HAP-1 (cell line): ENCODE results near the gene FOXF1.

Experiments used
- DNase-seq, 2 experiments: peaks; one replicate each; pipeline ENCODE4 v3.0.0-alpha.2; 2016 to 2020; ENCODE audit warnings: low spot score in 2 of 2
- H3K27me3 ChIP-seq: fragments of 250-450 bp; sonication (Bioruptor Pico); 2 replicates; pipeline ENCODE4 v1.5.1; 2020; ENCODE audit warnings: low read depth, mild to moderate bottlenecking, moderate library complexity
- H3K36me3 ChIP-seq: fragments of 250-450 bp; sonication (Bioruptor Pico); replicated peaks from 2 replicates; pipeline ENCODE4 v1.5.1; 2020; ENCODE audit warnings: mild to moderate bottlenecking
- H3K4me1 ChIP-seq: fragments of 250-450 bp; sonication (Bioruptor Pico); 2 replicates; pipeline ENCODE4 v1.5.1; 2020; ENCODE audit warnings: mild to moderate bottlenecking
- H3K4me3 ChIP-seq: fragments of 250-450 bp; sonication (Bioruptor Pico); 2 replicates; pipeline ENCODE4 v1.5.1; 2020; ENCODE audit warnings: mild to moderate bottlenecking, moderate library complexity
- H3K9me3 ChIP-seq: fragments of 250-450 bp; sonication (Bioruptor Pico); 2 replicates; pipeline ENCODE4 v1.5.1; 2020; ENCODE audit warnings: mild to moderate bottlenecking, moderate library complexity
- in situ Hi-C: fragments of 300-500 bp; cut with MboI; formaldehyde crosslinking; loops from 3 replicates; pipeline ENCODE4 v1.14.3; 2020; ENCODE audit warnings: low sequenced_read_pairs, inconsistent platforms, mixed read lengths

FOXF1 gene

GRCh38 chr16:86549076-86549892 lies 39.0 kb downstream of the FOXF1 start:
- Histone ChIP-seq H3K36me3 (peaks cover 28% of the 10 kb centered on the region), H3K27me3 (no peaks in the 10 kb centered on the region), H3K9me3 (no peaks in the 10 kb centered on the region), H3K4me1 (peaks cover 4% of the 10 kb centered on the region; the same call in 1 of the 2 replicates), H3K4me3 (no peak overlapping the region)
- DNase-seq, result no peak
- in situ Hi-C loops, result no loop called here

DNA sequence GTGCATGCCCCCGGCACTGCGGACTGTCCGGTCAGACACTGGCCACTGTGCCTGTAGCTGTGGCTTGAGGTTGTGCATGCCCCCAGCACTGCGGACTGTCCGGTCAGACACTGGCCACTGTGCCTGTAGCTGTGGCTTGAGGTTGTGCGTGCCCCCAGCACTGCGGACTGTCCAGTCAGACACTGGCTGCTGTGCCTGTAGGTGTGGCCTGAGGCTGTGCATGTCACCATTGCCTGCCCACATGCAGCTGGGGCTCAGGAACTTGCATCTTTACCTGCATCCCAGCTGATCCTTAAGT lies 39.5 kb downstream of the FOXF1 start:
- Histone ChIP-seq H3K36me3 (peaks cover 28% of the 10 kb centered on the region), H3K27me3 (no peaks in the 10 kb centered on the region), H3K4me3 (no peak overlapping the region), H3K4me1 (peaks cover 5% of the 10 kb centered on the region; the same call in 1 of the 2 replicates), H3K9me3 (no peaks in the 10 kb centered on the region)
- no peak for DNase-seq
- in situ Hi-C loops, result no loop called here

- Histone ChIP-seq H3K4me1 (peaks cover 5% of the 10 kb centered on the region; the same call in 1 of the 2 replicates), H3K9me3 (no peaks in the 10 kb centered on the region), H3K27me3 (no peaks in the 10 kb centered on the region), H3K36me3 (peaks cover 28% of the 10 kb centered on the region), H3K4me3 (no peak overlapping the region)
- in situ Hi-C loops, result no loop called here
- DNase-seq, result no peak
Observed at GRCh38 chr16:86550281-86550680, 40.0 kb downstream of the FOXF1 start.

GRCh38 chr16:86553356-86553755 lies 43.0 kb downstream of the FOXF1 start:
- peaks cover 8% of the 10 kb centered on the region for H3K36me3 ChIP-seq

GRCh38 chr16:86554599-86554916 lies 44.2 kb downstream of the FOXF1 start:
- DNase-seq, result no peak
- H3K9me3 ChIP-seq, result no peaks in the 10 kb centered on the region
- peaks cover 8% of the 10 kb centered on the region for H3K36me3 ChIP-seq
- in situ Hi-C loops, result no loop called here
- peaks cover 8% of the 10 kb centered on the region; the same call in 1 of the 2 replicates for H3K4me1 ChIP-seq
- H3K4me3 ChIP-seq, result peak overlapping the region; percentile 75
- H3K27me3 ChIP-seq, result no peaks in the 10 kb centered on the region

More at GRCh38 chr16:86553356-86553755, 43.0 kb downstream of the FOXF1 start:
- Histone ChIP-seq H3K4me1 (peaks cover 8% of the 10 kb centered on the region; the same call in 1 of the 2 replicates), H3K27me3 (no peaks in the 10 kb centered on the region), H3K4me3 (no peak overlapping the region), H3K9me3 (no peaks in the 10 kb centered on the region)
- DNase-seq, result no peak
- in situ Hi-C loops, result no loop called here

DNA sequence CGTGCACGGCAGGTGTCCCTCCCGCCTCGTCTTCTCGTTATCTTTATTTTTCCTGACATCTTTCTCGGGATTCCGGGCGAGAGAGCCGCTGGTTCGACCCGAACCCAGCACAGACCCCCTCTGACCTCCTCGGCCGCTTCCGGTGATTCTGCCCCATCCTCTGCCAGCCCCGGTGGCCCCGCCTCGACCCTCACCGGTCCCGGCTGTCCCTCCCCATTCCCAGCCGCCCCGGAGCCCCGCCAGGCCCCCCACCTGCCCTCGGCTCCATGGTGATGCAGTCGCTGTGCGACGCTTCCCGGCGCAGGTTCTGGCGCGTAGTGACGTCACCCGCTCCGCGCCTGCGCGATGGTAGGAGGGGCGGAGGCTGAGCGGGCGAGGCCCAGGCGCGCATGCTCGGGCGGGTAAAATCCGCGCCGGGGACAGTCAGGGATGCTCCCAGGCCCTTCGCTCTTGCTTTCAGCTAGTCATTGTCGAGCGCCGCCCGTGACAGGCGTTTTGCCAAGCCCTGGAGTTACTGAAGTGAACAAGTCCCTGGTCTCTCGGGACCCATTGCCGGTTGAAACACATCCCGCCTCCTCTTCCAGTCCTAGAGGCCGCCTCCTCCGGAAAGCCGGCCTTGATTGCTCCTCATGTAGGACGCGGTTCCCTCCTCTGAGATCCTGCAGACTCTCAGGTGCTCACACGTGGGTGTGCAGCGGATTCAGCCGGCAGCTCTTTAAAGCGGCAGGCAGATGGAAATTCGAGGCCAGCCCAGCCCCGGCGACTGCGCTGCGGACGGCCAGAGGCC lies 44.8 kb downstream of the FOXF1 start, which contains the start of gene MTHFSD:
TSS of gene MTHFSD (minus strand) at position 319 of the 787 bp plus-strand sequence. CDS start at position 268, 51 bp downstream.
- in situ Hi-C loops, result no loop called here

GRCh38 chr16:86555704-86556075 lies 45.4 kb downstream of the FOXF1 start:
- peaks cover 8% of the 10 kb centered on the region; the same call in 1 of the 2 replicates for H3K4me1 ChIP-seq
- H3K27me3 ChIP-seq, result no peaks in the 10 kb centered on the region
- peak overlapping the region; percentile 75 for H3K4me3 ChIP-seq
- no peak for DNase-seq
- in situ Hi-C loops, result no loop called here
- no peaks in the 10 kb centered on the region for H3K9me3 ChIP-seq
- peaks cover 8% of the 10 kb centered on the region for H3K36me3 ChIP-seq

More for the DNA sequence above, 44.8 kb downstream of the FOXF1 start, which contains the start of gene MTHFSD:
- H3K9me3 ChIP-seq, result no peaks in the 10 kb centered on the region
- H3K36me3 ChIP-seq, result peaks cover 8% of the 10 kb centered on the region
- peak within 1 kb of the TSS; percentile 75 for H3K4me3 ChIP-seq
- DNase-seq, result peak; percentile 78 to 94
- H3K27me3 ChIP-seq, result no peaks in the 10 kb centered on the region
- peaks cover 8% of the 10 kb centered on the region; the same call in 1 of the 2 replicates for H3K4me1 ChIP-seq

GRCh38 chr16:86556576-86556975 lies 46.2 kb downstream of the FOXF1 start:
- Histone ChIP-seq H3K27me3 (no peaks in the 10 kb centered on the region), H3K9me3 (no peaks in the 10 kb centered on the region), H3K4me3 (no peak overlapping the region), H3K36me3 (peaks cover 2% of the 10 kb centered on the region; the same call in 1 of the 2 replicates), H3K4me1 (peaks cover 8% of the 10 kb centered on the region; the same call in 1 of the 2 replicates)
- DNase-seq, result no peak
- in situ Hi-C loops, result no loop called here

GRCh38 chr16:86557587-86557986 lies 47.3 kb downstream of the FOXF1 start:
- H3K4me1 ChIP-seq, result peaks cover 8% of the 10 kb centered on the region; the same call in 1 of the 2 replicates
- no peak for DNase-seq
- no peak overlapping the region for H3K4me3 ChIP-seq
- H3K36me3 ChIP-seq, result no peaks in the 10 kb centered on the region
- in situ Hi-C loops, result no loop called here
- no peaks in the 10 kb centered on the region for H3K9me3 ChIP-seq
- no peaks in the 10 kb centered on the region for H3K27me3 ChIP-seq

GRCh38 chr16:86558355-86559193 lies 48.2 kb downstream of the FOXF1 start:
- peaks cover 9% of the 10 kb centered on the region for H3K4me1 ChIP-seq
- in situ Hi-C loops, result no loop called here
- no peaks in the 10 kb centered on the region for H3K36me3 ChIP-seq
- no peak overlapping the region for H3K4me3 ChIP-seq
- no peaks in the 10 kb centered on the region for H3K9me3 ChIP-seq
- no peaks in the 10 kb centered on the region for H3K27me3 ChIP-seq
- no peak for DNase-seq

GRCh38 chr16:86559802-86560305 lies 49.5 kb downstream of the FOXF1 start:
- DNase-seq, result no peak
- no peaks in the 10 kb centered on the region for H3K36me3 ChIP-seq
- no peak overlapping the region for H3K4me3 ChIP-seq
- in situ Hi-C loops, result loop anchor here (5.0 to 10.0 kb wide), 2 partner anchors 502 to 725 kb away; no protein-coding TSS in a partner anchor
- peaks cover 5% of the 10 kb centered on the region for H3K27me3 ChIP-seq
- peaks cover 11% of the 10 kb centered on the region for H3K4me1 ChIP-seq
- no peaks in the 10 kb centered on the region for H3K9me3 ChIP-seq

DNA sequence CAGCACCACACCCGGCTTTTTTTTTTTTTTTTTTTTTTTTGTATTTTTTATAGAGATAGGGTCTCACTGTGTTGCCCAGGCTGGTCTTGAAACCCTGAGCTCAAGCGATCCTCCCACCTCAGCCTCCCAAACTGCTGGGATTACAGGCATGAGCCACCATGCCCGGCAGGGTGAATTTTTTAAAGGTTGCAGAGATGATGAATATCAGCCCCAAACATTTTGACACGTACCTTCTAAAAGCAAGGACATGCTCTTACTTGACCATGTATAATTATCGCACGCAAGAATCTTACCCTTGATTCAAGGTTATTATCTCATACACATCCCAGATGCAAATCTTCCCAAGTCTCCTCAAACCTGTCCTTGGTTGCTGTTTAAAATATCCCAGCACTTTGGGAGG lies 52.0 kb downstream of the FOXF1 start:
- H3K4me1 ChIP-seq, result peaks cover 8% of the 10 kb centered on the region
- H3K4me3 ChIP-seq, result no peak overlapping the region
- H3K27me3 ChIP-seq, result peaks cover 22% of the 10 kb centered on the region
- no peaks in the 10 kb centered on the region for H3K9me3 ChIP-seq
- in situ Hi-C loops, result loop anchor here (5.0 to 10.0 kb wide), 2 partner anchors 500 to 722 kb away; no protein-coding TSS in a partner anchor
- H3K36me3 ChIP-seq, result no peaks in the 10 kb centered on the region
- DNase-seq, result no peak
